H9 (cell line): ENCODE data around the gene TRABD2B. TPM values are rescaled to one million over a fixed set of nuclear protein-coding genes. Genes with fewer than 3 reads are reported as not detected.

ENCODE experiments used
- DNase-seq: peaks from one replicate; pipeline ENCODE4 v3.0.0-alpha.2; 2017
- H2AFZ ChIP-seq: one replicate; pipeline ENCODE4 v1.6.1; 2013; ENCODE audit warnings: mild to moderate bottlenecking, low read length, control low read depth, moderate library complexity
- H2AK5ac ChIP-seq: 2 replicates; pipeline ENCODE4 v1.6.1; 2013; ENCODE audit warnings: low read length, control low read depth, mixed read lengths; ENCODE audit not compliant: insufficient read length
- H2BK120ac ChIP-seq: one replicate; pipeline ENCODE4 v1.6.1; 2013; ENCODE audit warnings: low read depth, mild to moderate bottlenecking, low read length, control low read depth, inconsistent platforms; ENCODE audit not compliant: poor library complexity, severe bottlenecking
- H2BK12ac ChIP-seq: 2 replicates; pipeline ENCODE4 v1.6.1; 2013; ENCODE audit warnings: low read length, control low read depth, mixed read lengths, low read depth; ENCODE audit not compliant: insufficient read length
- H2BK15ac ChIP-seq: 2 replicates; pipeline ENCODE4 v1.6.1; 2013; ENCODE audit warnings: low read depth, low read length, control low read depth
- H2BK20ac ChIP-seq: one replicate; pipeline ENCODE4 v1.6.1; 2013; ENCODE audit warnings: low read depth, mild to moderate bottlenecking, low read length, control low read depth, inconsistent platforms; ENCODE audit not compliant: poor library complexity, severe bottlenecking
- H2BK5ac ChIP-seq: 2 replicates; pipeline ENCODE4 v1.6.1; 2013; ENCODE audit warnings: low read length, control low read depth, mixed read lengths; ENCODE audit not compliant: insufficient read length
- H3K14ac ChIP-seq: 2 replicates; pipeline ENCODE4 v1.6.1; 2013; ENCODE audit warnings: low read length, control low read depth; ENCODE audit not compliant: insufficient read depth
- H3K18ac ChIP-seq: 2 replicates; pipeline ENCODE4 v1.6.1; 2013; ENCODE audit warnings: low read depth, mild to moderate bottlenecking, mixed read lengths, low read length, control low read depth; ENCODE audit not compliant: insufficient read length
- H3K23ac ChIP-seq: 2 replicates; pipeline ENCODE4 v1.6.1; 2013; ENCODE audit warnings: low read length, control low read depth, mixed read lengths, low read depth; ENCODE audit not compliant: insufficient read length
- H3K23me2 ChIP-seq: 2 replicates; pipeline ENCODE4 v1.6.1; 2013; ENCODE audit warnings: low read depth, mild to moderate bottlenecking, mixed read lengths, low read length, control low read depth; ENCODE audit not compliant: insufficient read length, poor library complexity, severe bottlenecking
- H3K27ac ChIP-seq: 2 replicates; pipeline ENCODE4 v1.5.1; 2013; ENCODE audit warnings: low read length, control low read depth, mixed read lengths, low read depth; ENCODE audit not compliant: insufficient read length
- H3K27me3 ChIP-seq: 2 replicates; pipeline ENCODE4 v1.6.1; 2013; ENCODE audit warnings: low read length, control low read depth, inconsistent platforms; ENCODE audit not compliant: insufficient read depth
- H3K4ac ChIP-seq: 2 replicates; pipeline ENCODE4 v1.6.1; 2013; ENCODE audit warnings: low read depth, mild to moderate bottlenecking, control low read depth, inconsistent platforms, low read length, moderate library complexity
- H3K4me1 ChIP-seq: 2 replicates; pipeline ENCODE4 v1.6.1; 2013; ENCODE audit warnings: low read length, control low read depth, inconsistent platforms; ENCODE audit not compliant: insufficient read depth
- H3K4me2 ChIP-seq: 2 replicates; pipeline ENCODE4 v1.6.1; 2013; ENCODE audit warnings: low read length, control low read depth, mixed read lengths; ENCODE audit not compliant: insufficient read length, insufficient read depth
- H3K56ac ChIP-seq: 2 replicates; pipeline ENCODE4 v1.6.1; 2013; ENCODE audit warnings: low read depth, mild to moderate bottlenecking, mixed read lengths, low read length, control low read depth; ENCODE audit not compliant: insufficient read length
- H3K79me1 ChIP-seq: 2 replicates; pipeline ENCODE4 v1.6.1; 2013; ENCODE audit warnings: low read depth, mild to moderate bottlenecking, moderate library complexity, low read length, control low read depth, inconsistent platforms; ENCODE audit not compliant: insufficient read depth, poor library complexity, severe bottlenecking
- H3K79me2 ChIP-seq: 2 replicates; pipeline ENCODE4 v1.6.1; 2013; ENCODE audit warnings: low read length, control low read depth, inconsistent platforms; ENCODE audit not compliant: insufficient read depth
- H3K9ac ChIP-seq: 2 replicates; pipeline ENCODE4 v1.6.1; 2013; ENCODE audit warnings: low read length, control low read depth, mixed read lengths; ENCODE audit not compliant: insufficient read length; ENCODE audit errors: extremely low read depth
- H3K9me3 ChIP-seq: one replicate; pipeline ENCODE4 v1.6.1; 2013; ENCODE audit warnings: low read depth, low read length, inconsistent platforms; ENCODE audit not compliant: control insufficient read depth
- H3T11ph ChIP-seq: one replicate; pipeline ENCODE4 v1.6.1; 2013; ENCODE audit warnings: mild to moderate bottlenecking, low read length, control low read depth, inconsistent platforms
- H4K20me1 ChIP-seq: one replicate; pipeline ENCODE4 v1.6.1; 2013; ENCODE audit not compliant: control insufficient read depth, insufficient read length, insufficient read depth
- H4K5ac ChIP-seq: 2 replicates; pipeline ENCODE4 v1.6.1; 2013; ENCODE audit warnings: low read depth, mild to moderate bottlenecking, mixed read lengths, low read length, control low read depth; ENCODE audit not compliant: insufficient read length
- H4K8ac ChIP-seq: replicated peaks from 2 replicates; pipeline ENCODE4 v1.6.1; 2013; ENCODE audit warnings: low read length, control low read depth, mixed read lengths, low read depth; ENCODE audit not compliant: insufficient read length
- H4K91ac ChIP-seq: 2 replicates; pipeline ENCODE4 v1.6.1; 2013; ENCODE audit warnings: low read depth, mild to moderate bottlenecking, moderate library complexity, mixed read lengths, low read length, control low read depth; ENCODE audit not compliant: insufficient read length
- H3K27ac Mint-ChIP-seq, 3 experiments: 2 replicates in 2 of 3; 3 replicates in 1 of 3; pipeline ENCODE4 v1.8.0; 2020 to 2021; ENCODE audit warnings: mixed read lengths in 3 of 3, mild to moderate bottlenecking in 1 of 3, moderate library complexity in 1 of 3
- H3K27me3 Mint-ChIP-seq: 2 replicates; pipeline ENCODE4 v1.8.0; 2021; ENCODE audit warnings: low read depth, mild to moderate bottlenecking, moderate library complexity, mixed read lengths
- H3K36me3 Mint-ChIP-seq, 3 experiments: 2 replicates in 2 of 3; 3 replicates in 1 of 3; pipeline ENCODE4 v1.8.0; 2020 to 2021; ENCODE audit warnings: low read depth in 3 of 3, mixed read lengths in 3 of 3; ENCODE audit not compliant: insufficient read depth in 1 of 3
- H3K4me1 Mint-ChIP-seq, 2 experiments: 2 replicates each; pipeline ENCODE4 v1.8.0; 2020; ENCODE audit warnings: mixed read lengths in 2 of 2
- H3K4me3 Mint-ChIP-seq, 2 experiments: 2 replicates in 1 of 2; 3 replicates in 1 of 2; pipeline ENCODE4 v1.8.0; 2020 to 2021; ENCODE audit warnings: mild to moderate bottlenecking in 2 of 2, mixed read lengths in 2 of 2, moderate library complexity in 1 of 2
- H3K9me3 Mint-ChIP-seq, 2 experiments: 2 replicates in 1 of 2; 3 replicates in 1 of 2; pipeline ENCODE4 v1.8.0; 2020; ENCODE audit warnings: mild to moderate bottlenecking in 2 of 2, mixed read lengths in 2 of 2, moderate library complexity in 1 of 2
- CTCF ChIP-seq: fragments of 200-600 bp; sonication (generic); conservative IDR thresholded peaks from 3 replicates; pipeline ENCODE4 v1.8.0; 2021; ENCODE audit warnings: antibody characterized with exemption, mild to moderate bottlenecking
- WGBS: extraction: QIAGEN DNeasy Blood & Tissue Kit; methylation state at CpG from one replicate; pipeline ENCODE4 v1.1.7; 2013; ENCODE audit warnings: missing lambda C conversion rate, low lambda C conversion rate, mixed read lengths; ENCODE audit not compliant: insufficient read length; ENCODE audit errors: extremely low coverage; 5-methylcytosine and 5-hydroxymethylcytosine counted together
- total RNA-seq: library from RNA; stranded (reverse); gene quantifications from 2 replicates; pipeline ENCODE4 v1.2.1, GENCODE V29; 2021

The TRABD2B gene
- total RNA-seq, 1 experiment from 2014 or later = 2.3 TPM

- Histone ChIP-seq H2BK120ac (no peak overlapping the region), H3K27me3 (no peaks in the 10 kb centered on the region), H3K23me2 (no peaks in the 10 kb centered on the region), H2BK5ac (no peak overlapping the region), H3K14ac (no peak overlapping the region), H3K18ac (no peak overlapping the region), H3K56ac (no peak overlapping the region), H3K4me2 (no peak overlapping the region), H4K5ac (no peak overlapping the region), H3K79me2 (no peaks in the 10 kb centered on the region; the same call in 1 of the 2 replicates), H3K23ac (no peak overlapping the region), H4K91ac (no peak overlapping the region), H3K9me3 (no peaks in the 10 kb centered on the region), H3K4me1 (no peaks in the 10 kb centered on the region), H2BK15ac (no peak overlapping the region), H4K20me1 (no peaks in the 10 kb centered on the region), H2BK12ac (no peak overlapping the region), H3K79me1 (no peaks in the 10 kb centered on the region), H3K9ac (no peak overlapping the region), H3K27ac (no peak overlapping the region), H2AFZ (no peak overlapping the region), H2BK20ac (no peak overlapping the region), H3T11ph (no peak overlapping the region), H4K8ac (no peak overlapping the region), H2AK5ac (no peak overlapping the region), H3K4ac (no peak overlapping the region)
- H3K27me3 Mint-ChIP-seq = peaks cover 9% of the 10 kb centered on the region
- DNase-seq = no peak
- no peaks in the 10 kb centered on the region; a peak in 1 of 7 replicates for H3K36me3 Mint-ChIP-seq
- TF ChIP-seq CTCF = no peak
- H3K9me3 Mint-ChIP-seq = no peaks in the 10 kb centered on the region
- no peaks in the 10 kb centered on the region for H3K4me1 Mint-ChIP-seq
- no peak overlapping the region for H3K27ac Mint-ChIP-seq
- no peak overlapping the region for H3K4me3 Mint-ChIP-seq
- no CpG with 5 or more reads among the region's 3 CpGs for WGBS
Observed at GRCh38 chr1:47942240-47942629, 55.0 kb downstream of the TRABD2B start.
